ENCODE data around the gene FKBP1C.

Gene FKBP1C

DNA sequence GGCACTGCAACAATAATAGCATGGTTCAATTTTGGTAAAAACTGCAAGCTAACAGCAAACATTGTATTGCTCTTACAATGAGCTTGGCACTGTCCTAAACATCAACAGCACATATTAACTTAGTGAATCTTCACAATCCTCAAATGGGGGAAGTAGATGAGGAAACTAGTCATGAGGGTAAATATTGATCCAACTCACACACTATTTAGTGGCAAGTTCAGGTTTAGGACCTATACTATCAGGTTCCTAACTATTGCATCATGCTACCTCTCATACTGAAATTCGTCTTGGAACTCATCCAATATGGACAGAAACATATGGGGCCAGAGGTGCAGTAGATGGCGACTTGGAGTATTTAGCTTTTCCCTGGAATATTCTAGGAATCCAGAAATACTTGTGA, 34.2 kb downstream of the FKBP1C start:
- H3K4me3 ChIP-seq (replicated peaks; ENCODE audit: low read depth, low read length), result no peak overlapping the region
- no peak for DNase-seq (ENCODE audit: extremely low read depth, low read depth)
- TF ChIP-seq, protein P1, sequence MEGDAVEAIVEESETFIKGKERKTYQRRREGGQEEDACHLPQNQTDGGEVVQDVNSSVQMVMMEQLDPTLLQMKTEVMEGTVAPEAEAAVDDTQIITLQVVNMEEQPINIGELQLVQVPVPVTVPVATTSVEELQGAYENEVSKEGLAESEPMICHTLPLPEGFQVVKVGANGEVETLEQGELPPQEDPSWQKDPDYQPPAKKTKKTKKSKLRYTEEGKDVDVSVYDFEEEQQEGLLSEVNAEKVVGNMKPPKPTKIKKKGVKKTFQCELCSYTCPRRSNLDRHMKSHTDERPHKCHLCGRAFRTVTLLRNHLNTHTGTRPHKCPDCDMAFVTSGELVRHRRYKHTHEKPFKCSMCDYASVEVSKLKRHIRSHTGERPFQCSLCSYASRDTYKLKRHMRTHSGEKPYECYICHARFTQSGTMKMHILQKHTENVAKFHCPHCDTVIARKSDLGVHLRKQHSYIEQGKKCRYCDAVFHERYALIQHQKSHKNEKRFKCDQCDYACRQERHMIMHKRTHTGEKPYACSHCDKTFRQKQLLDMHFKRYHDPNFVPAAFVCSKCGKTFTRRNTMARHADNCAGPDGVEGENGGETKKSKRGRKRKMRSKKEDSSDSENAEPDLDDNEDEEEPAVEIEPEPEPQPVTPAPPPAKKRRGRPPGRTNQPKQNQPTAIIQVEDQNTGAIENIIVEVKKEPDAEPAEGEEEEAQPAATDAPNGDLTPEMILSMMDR (IDR thresholded peaks at IDR 0.05; ENCODE audit: low read depth, low read length, missing control alignments), result no peak

DNA sequence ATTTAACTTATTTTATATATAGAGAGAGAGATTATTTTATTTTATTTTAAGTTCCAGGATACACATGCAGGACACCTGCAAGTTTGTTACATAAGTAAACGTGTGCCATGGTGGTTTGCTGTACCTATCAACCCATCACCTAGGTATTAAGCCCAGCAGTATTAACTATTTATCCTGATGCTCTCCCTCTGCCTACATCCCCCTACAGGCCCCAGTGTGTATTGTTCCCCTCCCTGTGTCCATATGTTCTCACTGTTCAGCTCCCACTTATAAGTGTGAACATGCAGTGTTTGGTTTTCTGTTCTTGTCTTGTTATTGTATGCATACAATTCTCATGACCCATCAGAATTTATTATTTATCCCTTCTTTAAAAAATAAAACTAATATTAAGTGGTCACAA, 34.6 kb downstream of the FKBP1C start:
- DNase-seq (ENCODE audit: extremely low read depth, low read depth), result no peak
- TF ChIP-seq, protein P1 (IDR thresholded peaks at IDR 0.05; ENCODE audit: low read depth, low read length, missing control alignments), result peak; percentile 2
- H3K4me3 ChIP-seq (replicated peaks; ENCODE audit: low read depth, low read length), result no peak overlapping the region

GRCh38 chr6:63246581-63246980, 35.3 kb downstream of the FKBP1C start:
- H3K4me3 ChIP-seq (replicated peaks; ENCODE audit: low read depth, low read length), result no peak overlapping the region
- TF ChIP-seq, protein P1 (IDR thresholded peaks at IDR 0.05; ENCODE audit: low read depth, low read length, missing control alignments), result no peak
- DNase-seq (ENCODE audit: extremely low read depth, low read depth), result no peak

- DNase-seq (ENCODE audit: extremely low read depth, low read depth), result no peak
- no peak overlapping the region for H3K4me3 ChIP-seq (replicated peaks; ENCODE audit: low read depth, low read length)
- TF ChIP-seq, protein P1 (IDR thresholded peaks at IDR 0.05; ENCODE audit: low read depth, low read length, missing control alignments), result no peak
These were observed 38.7 kb downstream of the FKBP1C start for GRCh38 chr6:63249875-63250482.

- no peak overlapping the region for H3K4me3 ChIP-seq (replicated peaks; ENCODE audit: low read depth, low read length)
- DNase-seq (ENCODE audit: extremely low read depth, low read depth), result no peak
- TF ChIP-seq, protein P1 (IDR thresholded peaks at IDR 0.05; ENCODE audit: low read depth, low read length, missing control alignments), result no peak
These were observed 47.9 kb downstream of the FKBP1C start for GRCh38 chr6:63259153-63259552.

DNA sequence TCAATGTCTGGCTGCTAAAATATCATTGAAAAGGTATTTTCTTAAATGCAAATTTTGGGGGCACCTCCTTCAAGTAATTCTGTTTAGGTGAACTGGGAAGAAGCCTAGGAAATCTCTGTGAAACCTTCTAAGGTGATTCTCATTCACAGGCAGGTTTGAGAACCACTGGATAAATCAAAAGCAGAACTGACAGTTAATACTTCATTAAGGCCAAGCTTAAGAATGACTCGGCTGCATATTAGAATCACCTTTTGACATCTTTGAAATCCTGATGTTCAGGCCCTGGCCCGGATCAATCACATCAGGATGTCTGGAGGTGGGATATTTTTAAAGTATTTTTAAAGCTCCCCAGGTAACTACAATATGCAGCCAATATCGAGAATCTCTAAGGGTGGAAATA, 50.6 kb downstream of the FKBP1C start:
- DNase-seq (ENCODE audit: extremely low read depth, low read depth), result no peak
- no peak overlapping the region for H3K4me3 ChIP-seq (replicated peaks; ENCODE audit: low read depth, low read length)
- TF ChIP-seq, protein P1 (IDR thresholded peaks at IDR 0.05; ENCODE audit: low read depth, low read length, missing control alignments), result no peak
